ENCODE results near the gene ZNF224.

DNA sequence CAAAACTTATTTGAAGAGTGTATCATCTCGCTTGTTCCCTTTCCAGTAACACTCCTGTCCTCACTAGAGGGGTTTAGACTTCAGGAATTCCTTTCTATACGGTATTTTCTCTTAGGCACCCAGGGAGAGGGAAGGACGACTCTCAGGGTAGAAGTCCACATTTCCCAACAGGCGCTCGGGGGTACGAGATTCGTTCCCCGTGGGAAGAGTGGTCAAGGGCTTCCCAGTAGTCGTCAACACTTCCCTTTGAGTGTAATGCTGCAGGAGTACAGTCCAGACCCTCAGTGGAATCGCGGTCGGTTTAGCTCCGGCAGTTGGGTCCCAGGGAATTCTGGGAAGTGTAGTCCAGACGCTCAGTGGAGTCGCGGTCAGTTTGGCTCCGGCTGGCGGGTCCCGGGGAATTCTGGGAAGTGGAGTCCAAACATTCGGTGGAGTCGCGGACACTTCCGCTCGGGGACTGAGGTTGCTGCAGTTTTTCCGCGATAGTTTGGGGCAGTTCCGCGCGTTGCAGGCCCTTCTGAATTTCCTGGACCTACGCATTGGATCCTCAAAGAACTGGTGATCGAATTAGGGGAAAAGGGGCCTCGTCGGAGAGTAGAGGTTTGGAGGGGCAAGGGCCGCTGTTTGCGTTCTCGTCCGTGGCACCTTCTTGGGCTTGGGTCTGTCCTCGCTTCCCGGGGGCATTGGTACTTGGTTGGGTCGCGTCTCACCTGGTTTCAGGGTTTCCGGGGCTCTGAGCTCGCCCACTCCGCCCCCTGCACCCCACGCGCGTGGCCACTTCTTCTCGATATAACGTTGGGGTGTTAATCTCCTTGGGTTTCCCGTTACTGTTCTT lies at the start of gene ZNF224:
- TF ChIP-seq RFX5 (IDR thresholded peaks at IDR 0.05; ENCODE audit: low read depth, low read length) (no peak), MXI1 (IDR thresholded peaks at IDR 0.05; ENCODE audit: borderline replicate concordance, low read depth, low read length) (no peak), FOS (IDR thresholded peaks at IDR 0.05; ENCODE audit: low read depth, low read length) (no peak), RCOR1 (IDR thresholded peaks at IDR 0.05; ENCODE audit: insufficient replicate concordance, low read length) (no peak), SMC3 (IDR thresholded peaks at IDR 0.05; ENCODE audit: low read depth, low read length) (no peak), MAZ (IDR thresholded peaks at IDR 0.05; ENCODE audit: borderline replicate concordance, low read depth, low read length) (peak; percentile 27; the same call in 1 of the 2 replicates)
- TF ChIP-seq, protein P1, sequence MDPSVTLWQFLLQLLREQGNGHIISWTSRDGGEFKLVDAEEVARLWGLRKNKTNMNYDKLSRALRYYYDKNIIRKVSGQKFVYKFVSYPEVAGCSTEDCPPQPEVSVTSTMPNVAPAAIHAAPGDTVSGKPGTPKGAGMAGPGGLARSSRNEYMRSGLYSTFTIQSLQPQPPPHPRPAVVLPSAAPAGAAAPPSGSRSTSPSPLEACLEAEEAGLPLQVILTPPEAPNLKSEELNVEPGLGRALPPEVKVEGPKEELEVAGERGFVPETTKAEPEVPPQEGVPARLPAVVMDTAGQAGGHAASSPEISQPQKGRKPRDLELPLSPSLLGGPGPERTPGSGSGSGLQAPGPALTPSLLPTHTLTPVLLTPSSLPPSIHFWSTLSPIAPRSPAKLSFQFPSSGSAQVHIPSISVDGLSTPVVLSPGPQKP (IDR thresholded peaks at IDR 0.05; ENCODE audit: borderline replicate concordance, low read depth, low read length) = no peak
- TF ChIP-seq, protein P2, sequence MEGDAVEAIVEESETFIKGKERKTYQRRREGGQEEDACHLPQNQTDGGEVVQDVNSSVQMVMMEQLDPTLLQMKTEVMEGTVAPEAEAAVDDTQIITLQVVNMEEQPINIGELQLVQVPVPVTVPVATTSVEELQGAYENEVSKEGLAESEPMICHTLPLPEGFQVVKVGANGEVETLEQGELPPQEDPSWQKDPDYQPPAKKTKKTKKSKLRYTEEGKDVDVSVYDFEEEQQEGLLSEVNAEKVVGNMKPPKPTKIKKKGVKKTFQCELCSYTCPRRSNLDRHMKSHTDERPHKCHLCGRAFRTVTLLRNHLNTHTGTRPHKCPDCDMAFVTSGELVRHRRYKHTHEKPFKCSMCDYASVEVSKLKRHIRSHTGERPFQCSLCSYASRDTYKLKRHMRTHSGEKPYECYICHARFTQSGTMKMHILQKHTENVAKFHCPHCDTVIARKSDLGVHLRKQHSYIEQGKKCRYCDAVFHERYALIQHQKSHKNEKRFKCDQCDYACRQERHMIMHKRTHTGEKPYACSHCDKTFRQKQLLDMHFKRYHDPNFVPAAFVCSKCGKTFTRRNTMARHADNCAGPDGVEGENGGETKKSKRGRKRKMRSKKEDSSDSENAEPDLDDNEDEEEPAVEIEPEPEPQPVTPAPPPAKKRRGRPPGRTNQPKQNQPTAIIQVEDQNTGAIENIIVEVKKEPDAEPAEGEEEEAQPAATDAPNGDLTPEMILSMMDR (conservative IDR thresholded peaks at IDR 0.05; ENCODE audit: low read depth, low read length) = no peak

All from IMR-90 (cell line).